Endothelial cell of umbilical vein (primary cell): ENCODE measurements around the gene SUFU. TPM values are rescaled to one million over a fixed set of nuclear protein-coding genes. Genes with fewer than 3 reads are reported as not detected.

ENCODE experiments used
- BruUV-seq: library from RNA; stranded (reverse); fragments of 400-500 nt; replicated peaks from 2 replicates; lab custom pipeline; 2021; lab: Mats Ljungman, UMichigan
- CTCF ChIA-PET: fragments of 300-600, 350-600 bp; sonication (Branson Sonifier 250); formaldehyde crosslinking; loops from one replicate; lab custom pipeline; 2021; ENCODE audit warnings: antibody characterized with exemption, inconsistent platforms; lab: Charles Lee
- POLR2A ChIA-PET: fragments of 300-600, 350-600 bp; sonication (Branson Sonifier 250); formaldehyde crosslinking; loops from one replicate; lab custom pipeline; 2021; ENCODE audit warnings: antibody characterized with exemption, inconsistent platforms; lab: Charles Lee
- DNase-seq: peaks from one replicate; pipeline ENCODE4 v3.0.0-alpha.2; 2011; ENCODE audit warnings: low read depth, low spot score
- FAIRE-seq: peaks from 2 replicates; lab custom pipeline; 2011; peaks lifted over from hg19 to GRCh38; lab: Jason Lieb, UNC
- H2AFZ ChIP-seq: 2 replicates; pipeline ENCODE4 v1.6.0; 2012; ENCODE audit warnings: low read depth, low read length, control low read depth, inconsistent platforms
- H3K27ac ChIP-seq: 2 replicates; pipeline ENCODE4 v1.5.1; 2011; ENCODE audit warnings: low read depth, mild to moderate bottlenecking, control low read depth, low read length, moderate library complexity; ENCODE audit not compliant: insufficient read depth
- H3K27me3 ChIP-seq, 2 experiments: 2 replicates each; pipeline versions ENCODE4 v1.6.0 to v1.6.1; 2011; ENCODE audit warnings: low read length in 2 of 2, mixed read lengths in 1 of 2; ENCODE audit not compliant: control insufficient read depth in 2 of 2, insufficient read depth in 2 of 2
- H3K36me3 ChIP-seq, 2 experiments: 2 replicates in 1 of 2; 3 replicates in 1 of 2; pipeline ENCODE4 v1.5.1; 2011; ENCODE audit warnings: low read length in 2 of 2, mild to moderate bottlenecking in 1 of 2, moderate library complexity in 1 of 2; ENCODE audit not compliant: control insufficient read depth in 2 of 2, insufficient read depth in 2 of 2; ENCODE audit errors: extremely low read depth in 1 of 2
- H3K4me1 ChIP-seq: 3 replicates; pipeline ENCODE4 v1.5.1; 2011; ENCODE audit warnings: mild to moderate bottlenecking, low read length; ENCODE audit not compliant: control insufficient read depth, insufficient read depth; ENCODE audit errors: extremely low read depth
- H3K4me2 ChIP-seq: 2 replicates; pipeline ENCODE4 v1.6.1; 2011; ENCODE audit warnings: low read length, control low read depth, mixed read lengths; ENCODE audit not compliant: insufficient read depth
- H3K4me3 ChIP-seq, 3 experiments: fragments of 200-600 bp in 1 of 3; sonication (generic), shearing (Covaris generic) in 1 of 3; replicated peaks in 1 of 3; 2 replicates each; pipeline ENCODE4 v1.5.1; 2011 to 2016; ENCODE audit warnings: control low read depth in 3 of 3, low read length in 3 of 3, mild to moderate bottlenecking in 2 of 3, inconsistent platforms in 1 of 3, low read depth in 1 of 3, moderate library complexity in 1 of 3; ENCODE audit not compliant: insufficient read depth in 1 of 3
- H3K79me2 ChIP-seq: 2 replicates; pipeline ENCODE4 v1.6.0; 2012; ENCODE audit warnings: low read length, inconsistent platforms; ENCODE audit not compliant: control insufficient read depth, insufficient read depth
- H3K9ac ChIP-seq: replicated peaks from 2 replicates; pipeline ENCODE3; 2011; ENCODE audit warnings: low read length, control low read depth; ENCODE audit not compliant: insufficient read depth; ENCODE audit errors: extremely low read depth
- H3K9me1 ChIP-seq: replicated peaks from 3 replicates; pipeline ENCODE4 v1.6.0; 2011; ENCODE audit warnings: mild to moderate bottlenecking, low read length; ENCODE audit not compliant: control insufficient read depth, insufficient read depth; ENCODE audit errors: extremely low read depth
- H3K9me3 ChIP-seq: replicated peaks from 2 replicates; pipeline ENCODE4 v1.5.1; 2012; ENCODE audit warnings: low read length, inconsistent platforms; ENCODE audit not compliant: control insufficient read depth, insufficient read depth
- H4K20me1 ChIP-seq: replicated peaks from 2 replicates; pipeline ENCODE3; 2011; ENCODE audit warnings: mild to moderate bottlenecking, low read length; ENCODE audit not compliant: control insufficient read depth, insufficient read depth; ENCODE audit errors: extremely low read depth
- CTCF ChIP-seq, 2 donors: IDR thresholded peaks; 1 replicate in 1 of 2; 2 replicates in 1 of 2; pipeline ENCODE4 v1.5.1; 2011; ENCODE audit warnings: low read length in 2 of 2, mild to moderate bottlenecking in 2 of 2, moderate library complexity in 2 of 2, control low read depth in 1 of 2, inconsistent platforms in 1 of 2, low read depth in 1 of 2; ENCODE audit not compliant: insufficient read depth in 1 of 2; ENCODE audit errors: extremely low read depth in 1 of 2
- EZH2 ChIP-seq: IDR thresholded peaks from 2 replicates; pipeline ENCODE4 v1.6.1; 2012; ENCODE audit warnings: borderline replicate concordance, low read depth, mild to moderate bottlenecking, moderate library complexity, low read length, inconsistent platforms; ENCODE audit not compliant: severe bottlenecking
- FOS ChIP-seq: IDR thresholded peaks from 2 replicates; pipeline ENCODE4 v1.6.1; 2011; ENCODE audit warnings: mild to moderate bottlenecking, low read length, moderate library complexity, borderline replicate concordance; ENCODE audit not compliant: insufficient read depth
- GATA2 ChIP-seq: IDR thresholded peaks from 2 replicates; pipeline ENCODE4 v1.7.0; 2011; ENCODE audit warnings: low read depth, mild to moderate bottlenecking, moderate library complexity, mixed read lengths, low read length; ENCODE audit not compliant: insufficient read length, insufficient read depth
- JUN ChIP-seq: IDR thresholded peaks from 2 replicates; pipeline ENCODE4 v1.6.1; 2011; ENCODE audit warnings: borderline replicate concordance, low read depth; ENCODE audit not compliant: insufficient read length, insufficient read depth
- MAX ChIP-seq: IDR thresholded peaks from 2 replicates; pipeline ENCODE4 v1.6.1; 2011; ENCODE audit not compliant: insufficient read depth, insufficient read length
- MYC ChIP-seq: IDR thresholded peaks from one replicate; pipeline ENCODE4 v1.6.1; 2011; ENCODE audit warnings: mild to moderate bottlenecking, low read depth, low read length
- POLR2A ChIP-seq: IDR thresholded peaks from 2 replicates; pipeline ENCODE4 v1.6.1; 2012; ENCODE audit warnings: low read depth, mild to moderate bottlenecking, control low read depth, low read length
- POLR2AphosphoS5 ChIP-seq: IDR thresholded peaks from 2 replicates; pipeline ENCODE4 v1.6.1; 2012; ENCODE audit warnings: low read depth, mild to moderate bottlenecking, control low read depth, low read length, moderate library complexity; ENCODE audit not compliant: insufficient read depth
- dilution Hi-C: fragments of 300-500 bp; cut with MboI; formaldehyde crosslinking; loops from one replicate; pipeline ENCODE4 v1.15.0; 2019; ENCODE audit warnings: low sequenced_read_pairs; ENCODE audit not compliant: extremely low pct_ligation_motif_present
- intact Hi-C: fragments of 100-400 bp; cut with micrococcal nuclease; formaldehyde crosslinking; loops from one replicate; pipeline ENCODE4 v1.10.0; 2022
- polyA plus RNA-seq, 4 experiments: library from polyadenylated mRNA; depleted of rRNA in 3 of 4; stranded (reverse) in 3 of 4; unstranded in 1 of 4; fragments of >200 nt; gene quantifications; 2 replicates each; pipeline versions ENCODE4 v1.2.1 to v1.2.3, GENCODE V29; 2011 to 2012; ENCODE audit warnings: missing spikeins in 1 of 4
- total RNA-seq: library from RNA; stranded (reverse); gene quantifications from 2 replicates; pipeline ENCODE4 v1.2.3, GENCODE V29; 2021

Gene SUFU
- total and polyA plus RNA-seq, 2 donors (not counting 3 experiments of a cell fraction or from before 2014, with no cell fraction given): 10.1 to 16.3 TPM

GRCh38 chr10:102509387-102509786 is 5.6 kb downstream of the SUFU start:
- TF ChIP-seq CTCF (IDR thresholded peaks at IDR 0.05; ENCODE audit: extremely low read depth in 1 of 2, insufficient read depth in 1 of 2, low read depth in 1 of 2, low read length in 2 of 2): no peak
- peak; percentile 21 for TF ChIP-seq JUN
- no peak for TF ChIP-seq MYC
- no peak for TF ChIP-seq EZH2
- TF ChIP-seq MAX: no peak
- TF ChIP-seq GATA2: no peak
- no peak for TF ChIP-seq POLR2AphosphoS5
- TF ChIP-seq POLR2A: no peak
- TF ChIP-seq FOS: peak; percentile 72
- H3K27ac ChIP-seq: no peak overlapping the region
- no peak overlapping the region for H2AFZ ChIP-seq
- H4K20me1 ChIP-seq: no peaks in the 10 kb centered on the region
- peak overlapping the region; percentile 16 for H3K4me2 ChIP-seq
- intact Hi-C loops (no loop called here), dilution Hi-C loops (no loop called here)
- no peaks in the 10 kb centered on the region for H3K9me3 ChIP-seq
- ChIA-PET POLR2A (no interaction called here), CTCF (interaction anchor here (0.7 to 8.4 kb wide), 6 partner anchors 15 to 160 kb away, joined by 3 to 261 read pairs (median 4); partner anchors contain the start of gene TRIM8)
- peaks cover 26% of the 10 kb centered on the region for H3K79me2 ChIP-seq
- no peaks in the 10 kb centered on the region for H3K9me1 ChIP-seq
- peaks cover 16% of the 10 kb centered on the region for H3K4me1 ChIP-seq
- H3K9ac ChIP-seq: no peak overlapping the region
- no peaks in the 10 kb centered on the region for H3K27me3 ChIP-seq
- H3K4me3 ChIP-seq: no peak overlapping the region
- peaks cover 5 to 10% of the 10 kb centered on the region in 2 experiments for H3K36me3 ChIP-seq
- no TSS peak for BruUV-seq
- DNase-seq (peak; percentile 61), FAIRE-seq (peak; percentile 71)
